Activated naive CD8-positive, alpha-beta T cell treated with anti-CD3 and anti-CD28 coated beads for 36 hours (primary cell): ENCODE measurements around the gene MCTP1. TPM values are rescaled to one million over a fixed set of nuclear protein-coding genes. Genes with fewer than 3 reads are reported as not detected.
"Not testable (repeated sequence)": the region's sequence is repeated elsewhere in the genome, so short reads cannot be mapped to it uniquely, and the experiment has no call there.

Experiments used
- DNase-seq: peaks from one replicate; pipeline ENCODE4 v3.0.0; 2021
- H3K27ac Mint-ChIP-seq: one replicate; pipeline ENCODE4 v1.8.0; 2022; ENCODE audit warnings: mild to moderate bottlenecking, moderate library complexity, mixed read lengths
- H3K27me3 Mint-ChIP-seq: one replicate; pipeline ENCODE4 v1.8.0; 2022; ENCODE audit warnings: mild to moderate bottlenecking, mixed read lengths
- H3K36me3 Mint-ChIP-seq: one replicate; pipeline ENCODE4 v1.8.0; 2021; ENCODE audit warnings: mild to moderate bottlenecking, mixed read lengths
- H3K4me1 Mint-ChIP-seq: one replicate; pipeline ENCODE4 v1.8.0; 2021; ENCODE audit warnings: mixed read lengths
- H3K4me3 Mint-ChIP-seq: one replicate; pipeline ENCODE4 v1.8.0; 2022; ENCODE audit warnings: mild to moderate bottlenecking, moderate library complexity, mixed read lengths
- H3K9me3 Mint-ChIP-seq: one replicate; pipeline ENCODE4 v1.8.0; 2022; ENCODE audit warnings: mixed read lengths
- total RNA-seq, 2 experiments: library from RNA; stranded (reverse); gene quantifications; one replicate each; pipeline ENCODE4 v1.2.3, GENCODE V29; 2021

Gene MCTP1
- total RNA-seq, 2 experiments from 2014 or later: 1.1 to 1.3 TPM

DNA sequence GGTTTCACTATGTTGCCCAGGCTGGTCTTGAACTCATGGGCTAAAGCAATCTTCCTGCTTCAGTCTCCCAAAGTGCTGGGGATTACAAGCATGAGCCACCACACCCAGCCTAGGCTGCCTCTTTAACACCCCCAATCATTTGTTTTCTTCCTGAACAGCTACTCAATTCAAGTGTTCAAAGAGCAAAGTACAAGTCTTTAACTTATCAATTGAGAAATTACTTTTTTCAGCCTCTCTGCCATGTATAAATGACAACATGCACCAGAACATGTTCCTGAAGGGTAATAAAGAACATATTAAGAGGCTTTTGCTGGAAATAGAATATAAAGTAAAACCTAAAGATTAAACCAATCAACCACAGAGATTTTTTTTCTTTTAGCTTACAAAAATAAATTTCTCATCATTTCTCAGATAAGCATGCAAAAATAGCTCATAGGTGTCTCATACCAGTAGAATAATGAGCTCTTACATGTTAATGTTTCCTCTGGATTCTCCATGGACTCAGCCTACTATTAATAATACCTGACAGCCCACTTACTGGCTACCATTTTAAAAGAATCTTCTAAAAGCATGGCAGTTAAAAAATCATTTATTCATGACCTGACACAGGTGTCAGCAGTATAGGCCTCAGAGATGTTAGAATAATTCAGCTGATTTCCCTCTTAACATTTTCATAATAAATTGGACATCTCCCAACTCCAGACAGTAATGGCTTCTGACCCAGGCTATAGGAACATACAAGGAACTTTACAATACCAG lies 60.0 kb downstream of the MCTP1 start:
- Mint-ChIP-seq H3K36me3 (no peaks in the 10 kb centered on the region), H3K9me3 (no peaks in the 10 kb centered on the region), H3K4me1 (no peaks in the 10 kb centered on the region), H3K4me3 (no peak overlapping the region), H3K27me3 (no peaks in the 10 kb centered on the region), H3K27ac (no peak overlapping the region)
- DNase-seq: no peak

DNA sequence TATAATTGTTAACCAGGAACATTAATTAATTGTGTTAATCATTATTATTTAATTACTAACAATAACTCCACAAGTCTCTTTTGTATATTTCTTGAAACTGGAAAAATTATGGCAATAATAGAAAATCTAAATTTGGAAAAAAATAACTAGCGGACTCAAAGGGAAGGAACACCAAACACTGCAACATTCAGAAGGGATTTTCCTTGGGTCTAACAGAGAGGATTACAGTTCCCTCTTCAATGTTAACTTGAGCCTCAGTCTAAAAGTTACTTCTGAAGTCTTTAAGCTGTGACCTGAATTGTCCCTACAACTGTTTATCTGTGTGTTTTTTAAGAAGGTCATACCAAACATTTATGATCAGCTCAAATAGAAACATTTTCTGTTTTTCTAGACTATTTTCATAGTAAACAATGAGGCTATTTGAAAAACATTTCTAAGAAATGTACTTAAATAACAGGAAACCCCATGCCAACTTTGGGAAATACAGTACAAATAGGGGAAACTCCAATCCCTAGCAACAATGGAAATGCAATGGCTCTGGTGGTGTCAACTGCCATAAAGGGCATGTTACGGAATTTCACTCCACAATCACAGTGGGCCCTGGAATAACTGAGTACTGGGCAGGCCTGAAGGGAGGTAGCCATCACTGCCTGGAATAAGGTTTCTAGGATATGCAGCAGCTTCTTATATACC lies 61.2 kb downstream of the MCTP1 start:
- Mint-ChIP-seq H3K4me1 (no peaks in the 10 kb centered on the region), H3K27me3 (no peaks in the 10 kb centered on the region), H3K27ac (no peak overlapping the region), H3K36me3 (no peaks in the 10 kb centered on the region), H3K4me3 (no peak overlapping the region), H3K9me3 (no peaks in the 10 kb centered on the region)
- DNase-seq: no peak

DNA sequence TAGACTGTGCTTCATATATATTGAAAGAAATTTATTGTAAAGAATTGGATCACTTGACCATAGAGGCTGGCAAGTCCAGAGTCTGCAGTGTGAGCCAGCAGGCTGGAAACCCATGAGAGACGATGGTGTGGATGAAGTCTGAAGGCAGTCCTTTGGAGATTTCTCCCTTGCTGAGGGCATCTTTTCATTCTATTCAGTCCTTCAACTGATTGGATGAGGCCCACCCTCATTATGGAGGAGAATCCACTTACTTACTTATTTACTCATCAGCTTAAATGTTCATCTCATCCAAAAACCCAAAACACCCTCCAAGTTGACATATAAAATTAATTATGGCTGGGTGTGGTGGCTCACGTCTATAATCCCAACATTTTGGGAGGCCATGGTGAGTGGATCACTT lies 62.1 kb downstream of the MCTP1 start:
- no peak overlapping the region for H3K27ac Mint-ChIP-seq
- H3K4me3 Mint-ChIP-seq: no peak overlapping the region
- no peak for DNase-seq
- no peaks in the 10 kb centered on the region for H3K4me1 Mint-ChIP-seq
- H3K9me3 Mint-ChIP-seq: no peaks in the 10 kb centered on the region
- H3K27me3 Mint-ChIP-seq: no peaks in the 10 kb centered on the region
- no peaks in the 10 kb centered on the region for H3K36me3 Mint-ChIP-seq

DNA sequence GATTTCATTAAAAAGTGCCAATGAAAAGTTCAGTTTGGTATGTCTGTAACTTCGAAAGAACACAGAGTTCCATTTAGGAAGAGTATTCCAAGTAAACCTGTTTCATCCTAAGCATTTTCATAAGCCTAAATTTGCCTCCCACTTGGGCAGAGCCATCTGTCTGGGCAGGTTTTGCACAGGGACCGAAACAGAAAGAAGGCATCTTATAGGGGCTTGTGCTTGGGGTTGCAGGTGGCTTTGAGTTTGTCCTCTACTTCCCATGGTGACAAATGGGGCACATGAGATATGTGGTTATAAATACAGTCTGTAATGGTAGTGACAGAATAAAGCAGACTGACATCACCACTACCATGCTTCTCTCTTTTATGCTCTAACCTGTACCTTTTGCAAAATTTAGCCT lies 63.7 kb downstream of the MCTP1 start:
- no peak for DNase-seq
- Mint-ChIP-seq H3K4me3 (no peak overlapping the region), H3K36me3 (no peaks in the 10 kb centered on the region), H3K27me3 (no peaks in the 10 kb centered on the region), H3K27ac (no peak overlapping the region), H3K4me1 (no peaks in the 10 kb centered on the region), H3K9me3 (no peaks in the 10 kb centered on the region)

DNA sequence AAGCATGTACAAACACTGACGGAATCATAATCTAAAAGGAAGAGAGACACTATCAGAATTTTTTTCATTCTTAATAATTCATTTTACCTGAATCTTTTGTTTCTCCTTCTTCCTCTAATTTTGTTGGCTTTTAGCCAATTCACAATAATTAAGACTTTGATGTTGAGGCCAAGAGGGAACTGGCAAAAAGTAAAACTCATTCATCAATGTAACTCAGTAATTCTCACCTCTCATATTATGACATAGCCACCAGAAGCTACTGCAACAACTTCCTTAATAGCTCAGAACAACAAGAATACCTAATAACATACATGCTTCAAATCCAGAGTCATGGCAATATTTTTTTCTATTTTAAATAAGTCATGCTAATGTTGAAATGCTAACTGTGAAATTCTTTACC lies 64.5 kb downstream of the MCTP1 start:
- Mint-ChIP-seq H3K9me3 (no peaks in the 10 kb centered on the region), H3K27me3 (no peaks in the 10 kb centered on the region), H3K4me1 (no peaks in the 10 kb centered on the region), H3K4me3 (no peak overlapping the region), H3K36me3 (no peaks in the 10 kb centered on the region), H3K27ac (no peak overlapping the region)
- DNase-seq: no peak

DNA sequence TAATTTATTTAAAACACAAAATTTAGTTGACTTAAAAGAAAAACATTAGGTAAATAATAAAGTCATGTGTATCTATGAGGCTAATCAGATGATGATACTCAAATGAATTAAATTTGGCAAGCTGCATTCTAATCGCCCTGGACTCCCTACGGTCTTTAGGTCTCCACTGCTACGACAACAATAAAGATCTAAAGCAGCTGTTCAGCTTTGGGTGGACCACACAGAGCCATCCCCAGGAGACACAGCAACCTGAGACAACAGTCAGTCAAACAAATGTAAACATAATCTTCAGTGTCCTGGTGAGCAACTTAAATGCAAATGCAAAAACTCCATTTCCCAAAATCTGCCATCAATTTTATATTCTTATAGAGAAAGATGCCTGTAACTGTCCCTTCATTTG lies 65.5 kb downstream of the MCTP1 start:
- H3K4me3 Mint-ChIP-seq: no peak overlapping the region
- H3K4me1 Mint-ChIP-seq: no peaks in the 10 kb centered on the region
- no peaks in the 10 kb centered on the region for H3K36me3 Mint-ChIP-seq
- H3K27ac Mint-ChIP-seq: no peak overlapping the region
- H3K9me3 Mint-ChIP-seq: no peaks in the 10 kb centered on the region
- DNase-seq: no peak
- H3K27me3 Mint-ChIP-seq: no peaks in the 10 kb centered on the region

DNA sequence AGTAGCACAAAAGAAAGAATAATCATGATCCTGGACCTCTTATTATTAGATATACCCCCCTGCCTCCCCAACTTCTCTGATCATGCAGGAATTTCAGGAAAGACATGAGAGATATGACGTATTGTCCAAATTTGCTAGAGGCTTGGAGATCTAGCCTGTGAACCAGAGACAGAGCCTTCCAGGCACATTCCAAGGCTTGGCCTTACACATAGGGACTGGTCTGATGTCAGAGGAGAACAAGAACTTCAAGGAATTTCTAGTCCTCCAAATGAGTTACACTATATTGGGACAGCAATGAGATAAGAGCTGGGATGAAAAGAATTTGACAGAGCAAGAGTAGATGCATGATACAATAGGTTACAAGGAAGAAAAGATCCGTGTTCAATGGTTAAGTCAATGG lies 67.0 kb downstream of the MCTP1 start:
- DNase-seq: no peak

DNA sequence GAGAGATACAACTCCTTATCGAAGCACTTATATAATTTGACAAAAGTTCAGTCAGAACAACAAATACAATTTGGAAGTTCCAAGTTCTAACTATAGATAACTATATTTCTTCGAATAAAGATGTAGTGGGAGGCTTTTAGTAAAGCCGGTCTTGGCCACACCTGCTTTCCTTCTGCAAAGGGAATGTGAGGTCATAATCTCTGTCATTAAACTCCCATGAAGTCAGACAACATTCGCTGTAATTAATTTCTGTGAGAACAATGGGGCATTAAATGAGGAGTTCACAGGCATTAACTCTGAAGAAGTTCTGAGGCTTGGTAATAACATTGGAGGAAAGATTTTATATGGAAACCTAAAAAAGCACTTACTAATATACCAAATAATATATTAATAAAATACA lies 67.5 kb downstream of the MCTP1 start:
- Mint-ChIP-seq H3K36me3 (no peaks in the 10 kb centered on the region), H3K4me3 (no peak overlapping the region), H3K27me3 (no peaks in the 10 kb centered on the region), H3K27ac (no peak overlapping the region), H3K9me3 (no peaks in the 10 kb centered on the region), H3K4me1 (no peaks in the 10 kb centered on the region)
- DNase-seq: no peak

More for the DNA sequence above, 67.0 kb downstream of the MCTP1 start:
- Mint-ChIP-seq H3K4me3 (no peak overlapping the region), H3K27me3 (no peaks in the 10 kb centered on the region), H3K27ac (no peak overlapping the region), H3K36me3 (no peaks in the 10 kb centered on the region), H3K9me3 (no peaks in the 10 kb centered on the region), H3K4me1 (no peaks in the 10 kb centered on the region)

DNA sequence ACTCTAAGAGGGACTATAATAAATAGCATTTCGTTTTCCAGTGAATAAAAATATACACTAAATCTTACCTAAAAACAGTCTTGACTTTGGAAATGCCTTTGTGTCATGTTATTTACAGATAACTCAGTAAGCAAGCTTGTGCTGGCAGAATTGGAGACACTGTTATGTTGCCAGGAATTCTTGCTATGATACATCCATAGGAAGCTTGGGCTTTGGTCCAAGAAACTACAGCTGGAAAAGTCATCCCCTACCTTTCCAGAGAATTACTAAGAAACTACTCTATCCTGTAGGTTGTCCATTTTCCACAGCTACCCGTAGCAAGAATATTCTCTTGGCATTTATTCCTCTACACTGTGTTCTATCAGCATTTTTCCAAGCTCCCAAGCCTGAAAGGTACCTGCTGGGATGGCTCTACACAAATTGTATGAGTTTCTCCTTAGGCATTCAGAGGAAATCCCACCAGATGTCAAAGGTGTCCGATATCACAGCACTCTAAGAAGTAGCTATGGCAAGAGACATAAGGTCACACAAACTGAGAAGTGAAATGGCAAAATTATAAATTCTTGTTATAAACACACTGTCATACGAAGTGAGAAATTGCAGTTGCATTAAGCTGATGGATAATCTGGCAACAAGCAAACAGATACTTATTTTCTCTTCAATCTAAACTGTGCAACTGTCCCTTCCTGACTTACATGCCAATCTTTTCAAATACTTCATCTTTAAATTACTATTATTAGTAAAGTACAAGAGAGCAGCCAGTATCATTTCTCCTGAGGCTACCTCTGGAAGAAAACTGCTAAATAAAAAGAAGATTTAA lies 68.5 kb downstream of the MCTP1 start:
- Mint-ChIP-seq H3K36me3 (no peaks in the 10 kb centered on the region), H3K4me3 (no peak overlapping the region), H3K27ac (no peak overlapping the region), H3K27me3 (peaks cover 8% of the 10 kb centered on the region), H3K4me1 (no peaks in the 10 kb centered on the region), H3K9me3 (no peaks in the 10 kb centered on the region)
- DNase-seq: no peak

DNA sequence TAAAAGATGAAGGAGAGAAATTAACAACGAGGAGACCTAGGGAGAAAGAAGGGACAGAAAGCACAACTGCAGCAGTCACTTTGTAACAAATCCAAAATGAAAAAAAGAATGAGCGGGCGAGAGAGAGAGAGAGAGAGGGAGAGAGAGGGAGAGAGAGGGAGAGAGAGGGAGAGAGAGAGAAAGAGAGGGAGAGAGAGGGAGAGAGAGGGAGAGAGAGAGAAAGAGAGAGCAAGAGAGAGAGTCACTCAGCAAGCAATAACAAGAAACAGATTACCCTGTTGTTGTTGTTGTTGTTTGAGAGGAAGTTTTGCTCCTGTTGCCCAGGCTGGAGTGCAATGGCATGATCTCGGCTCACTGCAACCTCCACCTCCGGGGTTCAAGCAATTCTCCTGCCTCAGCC lies 77.1 kb downstream of the MCTP1 start:
- not testable (repeated sequence) for H3K9me3 Mint-ChIP-seq, H3K4me3 Mint-ChIP-seq, H3K27ac Mint-ChIP-seq, H3K4me1 Mint-ChIP-seq, DNase-seq, H3K27me3 Mint-ChIP-seq, H3K36me3 Mint-ChIP-seq

DNA sequence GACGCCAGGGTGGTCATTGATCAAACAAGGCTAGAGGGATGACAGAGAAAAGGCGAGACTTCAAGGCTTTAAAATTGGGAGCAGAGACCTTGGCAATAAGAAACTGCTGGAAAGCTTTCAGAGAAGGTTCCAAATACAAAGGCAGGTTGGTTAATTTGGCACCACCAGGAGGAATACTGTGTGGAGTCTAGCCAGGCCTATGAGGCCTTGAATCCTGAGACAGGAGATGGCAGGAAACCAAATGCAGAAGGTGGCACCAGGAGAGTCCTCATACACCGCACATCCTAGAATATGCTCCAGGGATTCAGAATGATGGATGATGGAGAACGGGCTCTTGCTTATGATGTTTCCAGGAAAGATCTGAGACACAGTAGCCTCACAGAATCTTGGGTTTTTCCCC lies 90.0 kb downstream of the MCTP1 start:
- Mint-ChIP-seq H3K36me3 (no peaks in the 10 kb centered on the region), H3K27me3 (no peaks in the 10 kb centered on the region), H3K27ac (no peak overlapping the region), H3K4me3 (no peak overlapping the region), H3K9me3 (no peaks in the 10 kb centered on the region), H3K4me1 (peaks cover 10% of the 10 kb centered on the region)
- no peak for DNase-seq

DNA sequence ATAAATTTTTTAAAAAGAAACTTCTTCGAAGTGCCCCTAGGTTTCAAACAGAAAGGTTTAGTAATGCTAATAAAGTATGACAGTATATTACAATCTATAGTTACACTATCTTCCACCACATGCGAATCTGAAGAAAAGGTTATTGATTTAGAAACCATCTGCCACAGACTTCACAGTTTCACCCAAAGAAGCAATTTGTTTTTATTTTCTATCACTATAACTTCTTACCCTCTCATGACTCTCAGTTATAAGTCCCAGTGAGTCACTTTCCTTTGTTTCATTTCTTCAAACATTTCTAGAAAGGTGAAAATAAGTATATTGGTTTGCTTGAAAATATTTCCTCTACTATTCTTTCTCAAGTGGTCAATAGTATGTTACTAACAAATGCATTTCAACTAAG lies 93.6 kb downstream of the MCTP1 start:
- H3K27ac Mint-ChIP-seq: no peak overlapping the region
- H3K9me3 Mint-ChIP-seq: no peaks in the 10 kb centered on the region
- H3K27me3 Mint-ChIP-seq: no peaks in the 10 kb centered on the region
- H3K36me3 Mint-ChIP-seq: no peaks in the 10 kb centered on the region
- DNase-seq: no peak
- peaks cover 10% of the 10 kb centered on the region for H3K4me1 Mint-ChIP-seq
- H3K4me3 Mint-ChIP-seq: no peak overlapping the region

DNA sequence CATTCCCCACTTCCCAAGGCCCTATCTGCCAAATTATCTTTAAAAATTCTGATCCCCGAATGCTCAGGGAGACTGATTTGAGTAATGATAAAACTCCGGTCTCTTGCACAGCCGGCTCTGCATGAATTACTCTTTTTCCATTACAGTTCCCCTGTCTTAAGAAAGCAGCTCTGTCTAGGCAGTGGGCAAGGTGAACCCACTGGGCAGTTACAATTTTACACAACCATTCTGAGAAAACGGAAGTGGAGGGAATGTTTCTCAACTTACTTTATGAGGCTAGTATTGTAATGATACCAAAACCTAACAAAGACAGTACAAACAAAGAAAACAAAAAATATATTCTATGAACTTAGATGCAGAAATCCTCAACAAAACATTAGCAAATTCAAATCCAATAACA lies 100.0 kb downstream of the MCTP1 start:
- Mint-ChIP-seq H3K9me3 (no peaks in the 10 kb centered on the region), H3K27ac (no peak overlapping the region), H3K4me1 (no peaks in the 10 kb centered on the region), H3K36me3 (no peaks in the 10 kb centered on the region), H3K27me3 (peaks cover 10% of the 10 kb centered on the region), H3K4me3 (no peak overlapping the region)
- DNase-seq: no peak

DNA sequence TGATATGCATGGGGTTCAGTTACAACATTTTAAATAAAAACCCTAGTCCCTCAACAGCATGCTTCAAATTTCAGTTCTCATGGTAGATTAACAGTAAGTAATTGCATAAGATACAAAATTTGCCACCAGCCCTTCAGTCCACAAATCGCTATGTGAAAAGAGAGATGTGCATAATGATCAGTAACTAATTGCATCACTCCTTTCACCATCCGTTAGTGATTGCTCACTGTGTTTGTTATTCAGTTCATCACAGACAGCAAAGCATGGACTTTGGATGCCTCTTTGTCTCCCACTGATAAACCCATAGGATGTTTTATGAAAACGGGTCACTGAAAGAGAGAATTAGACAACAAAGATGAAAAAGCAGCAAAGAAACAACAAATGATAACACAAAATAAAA lies 103.2 kb downstream of the MCTP1 start:
- Mint-ChIP-seq H3K36me3 (no peaks in the 10 kb centered on the region), H3K9me3 (peaks cover 1% of the 10 kb centered on the region), H3K27ac (no peak overlapping the region), H3K4me3 (no peak overlapping the region), H3K27me3 (peaks cover 10% of the 10 kb centered on the region), H3K4me1 (no peaks in the 10 kb centered on the region)
- no peak for DNase-seq

DNA sequence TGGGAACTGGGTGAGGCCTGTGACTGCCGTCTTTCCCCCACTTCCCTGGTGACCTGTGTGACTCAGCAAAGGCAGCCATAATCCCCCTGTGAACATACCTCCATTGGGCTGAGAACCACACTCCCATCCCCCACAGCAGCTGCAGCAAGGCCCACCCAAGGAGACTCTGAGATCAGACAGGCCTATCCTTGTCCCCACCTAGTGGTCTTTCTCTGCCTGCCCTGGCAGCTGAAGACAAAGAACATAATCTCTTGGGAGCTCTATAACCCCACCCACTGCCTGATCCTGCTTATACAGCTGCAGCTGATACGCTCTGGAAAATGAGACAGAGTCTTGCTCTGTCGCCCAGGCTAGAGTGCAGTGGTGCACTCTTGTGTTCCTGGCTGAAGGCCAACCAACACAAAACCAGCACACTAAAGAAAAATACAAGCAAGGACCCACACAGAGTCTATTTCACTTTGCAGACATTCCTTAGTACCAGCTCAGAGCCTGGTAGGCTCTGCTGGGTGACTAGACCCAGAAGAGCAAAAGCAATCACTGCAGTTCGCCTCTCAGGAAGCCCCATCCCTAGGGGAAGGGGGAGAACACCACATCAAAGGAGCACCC lies 106.7 kb downstream of the MCTP1 start:
- Mint-ChIP-seq H3K27me3 (peaks cover 5% of the 10 kb centered on the region), H3K4me3 (no peak overlapping the region), H3K4me1 (no peaks in the 10 kb centered on the region), H3K27ac (no peak overlapping the region), H3K36me3 (no peaks in the 10 kb centered on the region), H3K9me3 (peaks cover 1% of the 10 kb centered on the region)
- no peak for DNase-seq
